HG03432 (cell line): ENCODE data around the gene ACADVL.
"Not testable (repeated sequence)": the region's sequence is repeated elsewhere in the genome, so short reads cannot be mapped to it uniquely, and the experiment has no call there.

Experiments
- ATAC-seq: cut with Tn5 transposase; IDR thresholded peaks from one replicate; pipeline ENCODE4 v1.9.1; 2021; ENCODE audit warnings: mild to moderate bottlenecking, moderate library complexity; ENCODE audit not compliant: unreplicated experiment

ACADVL gene

GRCh38 chr17:7234083-7234951, 14.6 kb downstream of the ACADVL start, which contains the start of gene DVL2:
Gene DVL2, minus strand, starts transcription at chr17:7234517. Its CDS starts 255 bp downstream, at chr17:7234262.
- peak; percentile 50 for ATAC-seq

- ATAC-seq = no peak
Observed at GRCh38 chr17:7235693-7236665, 16.2 kb downstream of the ACADVL start.

GRCh38 chr17:7236808-7237207, 17.1 kb downstream of the ACADVL start:
- ATAC-seq = no peak

GRCh38 chr17:7237266-7237760, 17.6 kb downstream of the ACADVL start:
- ATAC-seq = no peak

- ATAC-seq = peak; percentile 18
Observed at GRCh38 chr17:7237761-7238419, 18.2 kb downstream of the ACADVL start.

- no peak for ATAC-seq
Observed at GRCh38 chr17:7238420-7239090, 18.8 kb downstream of the ACADVL start.

GRCh38 chr17:7239091-7240027, 19.6 kb downstream of the ACADVL start, which contains the start of gene PHF23:
Gene PHF23, minus strand, starts transcription at chr17:7239457. Its CDS starts 178 bp downstream, at chr17:7239279.
- ATAC-seq = peak; percentile 41

- ATAC-seq = no peak
Observed at GRCh38 chr17:7240375-7240774, 20.6 kb downstream of the ACADVL start.

GRCh38 chr17:7241090-7241733, 21.5 kb downstream of the ACADVL start:
- no peak for ATAC-seq

- peak; percentile 26 for ATAC-seq
Observed at GRCh38 chr17:7241783-7242716, 22.3 kb downstream of the ACADVL start, which contains the start of gene GABARAP. Gene GABARAP, minus strand, starts transcription at chr17:7242449. Its CDS starts 119 bp downstream, at chr17:7242330.

- ATAC-seq = peak; percentile 45
Observed at GRCh38 chr17:7242717-7243452, 23.1 kb downstream of the ACADVL start.

GRCh38 chr17:7243453-7243729, 23.7 kb downstream of the ACADVL start:
- no peak for ATAC-seq

- ATAC-seq = not testable (repeated sequence)
Observed at GRCh38 chr17:7243838-7244237, 24.1 kb downstream of the ACADVL start.

GRCh38 chr17:7246779-7247178, 27.0 kb downstream of the ACADVL start:
- ATAC-seq = no peak

- no peak for ATAC-seq
Observed at GRCh38 chr17:7248796-7249195, 29.1 kb downstream of the ACADVL start.

GRCh38 chr17:7249214-7249613, 29.5 kb downstream of the ACADVL start:
- ATAC-seq = no peak

- ATAC-seq = no peak
Observed at GRCh38 chr17:7249830-7250229, 30.1 kb downstream of the ACADVL start.
